HCEC 1CT (cell line): ENCODE data around the gene MAB21L2.
"Not testable (repeated sequence)": the region's sequence is repeated elsewhere in the genome, so short reads cannot be mapped to it uniquely, and the experiment has no call there.

Source experiments
- DNase-seq: peaks from one replicate; pipeline ENCODE4 v3.0.0-alpha.2; 2017

MAB21L2 gene

GRCh38 chr4:150582146-150582872, at the start of gene MAB21L2:
Gene MAB21L2, plus strand, starts transcription at chr4:150582151. Its CDS starts 879 bp downstream, at chr4:150583030.
- peak; percentile 61 for DNase-seq

- DNase-seq = no peak
Measured at GRCh38 chr4:150533673-150534072, 48.3 kb upstream of the MAB21L2 start.

GRCh38 chr4:150534818-150535217, 47.1 kb upstream of the MAB21L2 start:
- no peak for DNase-seq

GRCh38 chr4:150537911-150538310, 44.0 kb upstream of the MAB21L2 start:
- DNase-seq = not testable (repeated sequence)

GRCh38 chr4:150540536-150540935, 41.4 kb upstream of the MAB21L2 start:
- no peak for DNase-seq

GRCh38 chr4:150540959-150541360, 41.0 kb upstream of the MAB21L2 start:
- DNase-seq = no peak

- no peak for DNase-seq
Measured at GRCh38 chr4:150541681-150542080, 40.3 kb upstream of the MAB21L2 start.

GRCh38 chr4:150543042-150543441, 38.9 kb upstream of the MAB21L2 start:
- DNase-seq = no peak

GRCh38 chr4:150546286-150546685, 35.7 kb upstream of the MAB21L2 start:
- DNase-seq = no peak

GRCh38 chr4:150547154-150547838, 34.7 kb upstream of the MAB21L2 start:
- DNase-seq = no peak

- not testable (repeated sequence) for DNase-seq
Measured at GRCh38 chr4:150557811-150558210, 24.1 kb upstream of the MAB21L2 start.

GRCh38 chr4:150561143-150561737, 20.7 kb upstream of the MAB21L2 start:
- no peak for DNase-seq

GRCh38 chr4:150562250-150562649, 19.7 kb upstream of the MAB21L2 start:
- DNase-seq = no peak

GRCh38 chr4:150562751-150563150, 19.2 kb upstream of the MAB21L2 start:
- DNase-seq = no peak

GRCh38 chr4:150564967-150565366, 17.0 kb upstream of the MAB21L2 start:
- DNase-seq = not testable (repeated sequence)

- DNase-seq = no peak
Measured at GRCh38 chr4:150567070-150567469, 14.9 kb upstream of the MAB21L2 start.

- peak; percentile 76 for DNase-seq
Measured at GRCh38 chr4:150569384-150569987, 12.5 kb upstream of the MAB21L2 start.

GRCh38 chr4:150569998-150570535, 11.9 kb upstream of the MAB21L2 start:
- DNase-seq = no peak

GRCh38 chr4:150570862-150571261, 11.1 kb upstream of the MAB21L2 start:
- DNase-seq = no peak

GRCh38 chr4:150572704-150573504, 9.0 kb upstream of the MAB21L2 start:
- DNase-seq = no peak

- peak; percentile 53 for DNase-seq
Measured at GRCh38 chr4:150573534-150573933, 8.4 kb upstream of the MAB21L2 start.

- DNase-seq = no peak
Measured at GRCh38 chr4:150574678-150575077, 7.3 kb upstream of the MAB21L2 start.
